ENCODE measurements around the gene RYR1. TPM values are rescaled to one million over a fixed set of nuclear protein-coding genes. Genes with fewer than 3 reads are reported as not detected.

RYR1 gene
- total and polyA plus RNA-seq, 7 donors = under 0.01 to 4.1 (median 0.85) TPM

DNA sequence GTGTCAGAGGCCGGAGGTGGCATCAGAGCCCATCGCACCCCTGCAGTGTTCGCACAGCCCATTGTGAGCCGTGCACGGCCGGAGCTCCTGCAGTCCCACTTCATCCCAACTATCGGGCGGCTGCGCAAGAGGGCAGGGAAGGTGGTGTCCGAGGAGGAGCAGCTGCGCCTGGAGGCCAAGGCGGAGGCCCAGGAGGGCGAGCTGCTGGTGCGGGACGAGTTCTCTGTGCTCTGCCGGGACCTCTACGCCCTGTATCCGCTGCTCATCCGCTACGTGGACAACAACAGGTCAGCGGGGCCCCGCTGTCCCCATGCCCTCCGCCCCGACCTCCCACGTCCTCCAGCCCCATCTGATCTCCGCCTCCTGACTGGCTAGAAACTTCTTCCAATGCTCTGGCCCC is 85.7 kb downstream of the RYR1 start:
- TF ChIP-seq, protein P1, sequence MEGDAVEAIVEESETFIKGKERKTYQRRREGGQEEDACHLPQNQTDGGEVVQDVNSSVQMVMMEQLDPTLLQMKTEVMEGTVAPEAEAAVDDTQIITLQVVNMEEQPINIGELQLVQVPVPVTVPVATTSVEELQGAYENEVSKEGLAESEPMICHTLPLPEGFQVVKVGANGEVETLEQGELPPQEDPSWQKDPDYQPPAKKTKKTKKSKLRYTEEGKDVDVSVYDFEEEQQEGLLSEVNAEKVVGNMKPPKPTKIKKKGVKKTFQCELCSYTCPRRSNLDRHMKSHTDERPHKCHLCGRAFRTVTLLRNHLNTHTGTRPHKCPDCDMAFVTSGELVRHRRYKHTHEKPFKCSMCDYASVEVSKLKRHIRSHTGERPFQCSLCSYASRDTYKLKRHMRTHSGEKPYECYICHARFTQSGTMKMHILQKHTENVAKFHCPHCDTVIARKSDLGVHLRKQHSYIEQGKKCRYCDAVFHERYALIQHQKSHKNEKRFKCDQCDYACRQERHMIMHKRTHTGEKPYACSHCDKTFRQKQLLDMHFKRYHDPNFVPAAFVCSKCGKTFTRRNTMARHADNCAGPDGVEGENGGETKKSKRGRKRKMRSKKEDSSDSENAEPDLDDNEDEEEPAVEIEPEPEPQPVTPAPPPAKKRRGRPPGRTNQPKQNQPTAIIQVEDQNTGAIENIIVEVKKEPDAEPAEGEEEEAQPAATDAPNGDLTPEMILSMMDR (IDR thresholded peaks at IDR 0.05) = no peak
- TF ChIP-seq POLR2A (IDR thresholded peaks at IDR 0.05) (no peak), POLR2AphosphoS5 (IDR thresholded peaks at IDR 0.05) (no peak), EP300 (IDR thresholded peaks at IDR 0.05) (no peak)
- Histone ChIP-seq H3K27me3 (no peaks in the 10 kb centered on the region), H3K9me3 (no peaks in the 10 kb centered on the region), H3K27ac (no peak overlapping the region), H3K36me3 (no peaks in the 10 kb centered on the region), H3K4me3 (no peak overlapping the region), H3K4me1 (peaks cover 0 to 6% (median 0%) of the 10 kb centered on the region in 4 donors)
- no peak for DNase-seq
- intact Hi-C loops (cut with DNase I) = no loop called here
- WGBS, 2 donors = 90 to 91% methylated on average over 26 of the region's 26 CpGs

DNA sequence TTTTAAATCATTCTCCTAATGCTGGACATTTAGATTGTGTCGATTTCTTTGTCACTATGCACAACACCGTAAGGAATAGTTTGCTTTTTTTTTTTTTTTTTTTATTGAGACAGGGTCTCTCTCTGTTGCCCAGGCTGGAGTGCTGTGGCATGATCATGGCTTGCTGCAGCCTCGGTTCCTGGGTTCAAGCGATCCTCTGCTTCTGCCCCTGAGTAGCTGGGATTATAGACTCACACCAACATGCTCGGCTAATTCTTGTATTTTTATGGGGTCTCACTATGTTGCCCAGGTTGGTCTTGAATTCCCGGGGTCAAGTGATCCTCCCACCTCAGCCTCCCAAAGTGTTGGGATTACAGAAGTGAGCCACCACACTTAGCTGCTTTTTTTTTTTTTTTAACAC is 86.5 kb downstream of the RYR1 start:
- intact Hi-C loops (cut with DNase I) = no loop called here
- 90 to 94% methylated on average over 6 of the region's 6 CpGs for WGBS, 2 donors

DNA sequence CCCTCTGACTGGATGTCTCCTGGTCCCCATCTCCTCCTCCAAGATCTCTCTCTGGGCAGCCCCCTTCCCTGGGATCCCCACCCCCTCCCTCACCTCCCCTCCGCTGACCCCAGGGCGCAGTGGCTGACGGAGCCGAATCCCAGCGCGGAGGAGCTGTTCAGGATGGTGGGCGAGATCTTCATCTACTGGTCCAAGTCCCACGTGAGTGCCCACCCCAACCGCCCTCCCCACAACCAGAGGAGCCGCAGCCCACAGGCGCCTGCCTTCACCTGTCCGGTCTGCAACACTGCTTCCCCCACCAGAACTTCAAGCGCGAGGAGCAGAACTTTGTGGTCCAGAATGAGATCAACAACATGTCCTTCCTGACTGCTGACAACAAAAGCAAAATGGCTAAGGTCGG is 89.4 kb downstream of the RYR1 start:
- H3K4me3 ChIP-seq = no peak overlapping the region
- H3K9me3 ChIP-seq = no peaks in the 10 kb centered on the region
- TF ChIP-seq, protein P1 (IDR thresholded peaks at IDR 0.05) = no peak
- TF ChIP-seq EP300 (IDR thresholded peaks at IDR 0.05) (no peak), POLR2A (IDR thresholded peaks at IDR 0.05) (no peak), POLR2AphosphoS5 (IDR thresholded peaks at IDR 0.05) (no peak)
- WGBS, 2 donors = 92 to 93% methylated on average over 15 of the region's 15 CpGs
- DNase-seq = no peak
- intact Hi-C loops (cut with DNase I) = no loop called here
- H3K36me3 ChIP-seq = no peaks in the 10 kb centered on the region
- peaks cover 0 to 10% (median 0%) of the 10 kb centered on the region in 3 donors for H3K27me3 ChIP-seq
- H3K4me1 ChIP-seq = no peaks in the 10 kb centered on the region
- no peak overlapping the region for H3K27ac ChIP-seq

More for the DNA sequence above, 86.5 kb downstream of the RYR1 start:
- no peak for DNase-seq
- no peaks in the 10 kb centered on the region for H3K36me3 ChIP-seq
- no peaks in the 10 kb centered on the region for H3K27me3 ChIP-seq
- H3K4me3 ChIP-seq = no peak overlapping the region
- H3K4me1 ChIP-seq = peaks cover 0 to 3% (median 0%) of the 10 kb centered on the region in 4 donors
- no peaks in the 10 kb centered on the region for H3K9me3 ChIP-seq
- no peak overlapping the region for H3K27ac ChIP-seq
- TF ChIP-seq POLR2AphosphoS5 (IDR thresholded peaks at IDR 0.05) (no peak), EP300 (IDR thresholded peaks at IDR 0.05) (no peak), POLR2A (IDR thresholded peaks at IDR 0.05) (no peak)
- TF ChIP-seq, protein P1 (IDR thresholded peaks at IDR 0.05) = no peak

DNA sequence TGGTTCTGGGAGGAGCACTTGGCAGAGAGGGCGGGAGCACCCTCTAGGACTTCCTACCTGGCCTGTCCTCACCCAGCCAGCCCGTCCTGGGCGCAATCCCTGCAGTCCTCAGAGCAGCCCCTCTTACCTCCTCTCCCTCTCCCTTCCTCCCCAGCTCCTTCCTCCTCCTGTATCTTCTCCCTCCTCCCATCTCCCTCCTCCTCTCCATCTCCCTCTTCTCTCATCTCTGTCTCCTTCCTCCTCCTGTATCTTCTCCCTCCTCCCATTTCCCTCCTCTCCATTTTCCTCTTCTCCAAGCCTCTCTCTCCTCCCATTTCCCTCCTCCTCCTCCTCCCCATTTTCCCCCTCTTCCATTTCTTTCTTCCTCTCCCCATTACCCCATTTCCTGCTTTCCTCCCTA is 89.8 kb downstream of the RYR1 start:
- intact Hi-C loops (cut with DNase I) = no loop called here
- Histone ChIP-seq H3K9me3 (no peaks in the 10 kb centered on the region), H3K4me3 (no peak overlapping the region), H3K36me3 (no peaks in the 10 kb centered on the region), H3K27ac (no peak overlapping the region), H3K27me3 (peaks cover 0 to 11% (median 0%) of the 10 kb centered on the region in 3 donors), H3K4me1 (no peaks in the 10 kb centered on the region)
- 72 to 85% methylated on average over 3 of the region's 3 CpGs for WGBS, 2 donors
- DNase-seq = no peak
- no peak for TF ChIP-seq POLR2A (IDR thresholded peaks at IDR 0.05)
- TF ChIP-seq, protein P1 (IDR thresholded peaks at IDR 0.05) = no peak

DNA sequence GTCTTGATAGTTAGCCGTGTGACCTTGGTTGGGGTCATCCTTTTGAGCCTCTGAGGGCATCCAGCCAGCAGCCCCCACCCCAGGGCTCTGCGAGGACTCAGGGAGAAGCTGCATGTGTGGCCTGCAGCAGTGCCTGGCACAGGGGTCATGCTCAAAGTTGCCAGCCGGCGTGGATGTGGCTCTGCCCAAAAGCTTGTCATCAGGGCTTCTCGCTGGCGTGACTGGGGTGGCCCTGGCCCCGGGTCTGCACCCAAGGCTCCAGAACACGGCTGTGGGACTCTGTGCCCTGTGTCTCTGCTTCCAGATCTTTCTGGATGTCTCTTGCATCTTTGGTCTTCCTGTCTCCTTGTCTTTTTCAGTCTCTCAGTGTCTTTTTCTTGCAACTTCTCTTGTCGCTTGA is 90.9 kb downstream of the RYR1 start:
- peaks cover 0 to 11% (median 0%) of the 10 kb centered on the region in 3 donors for H3K27me3 ChIP-seq
- no peaks in the 10 kb centered on the region for H3K4me1 ChIP-seq
- H3K4me3 ChIP-seq = no peak overlapping the region
- no peak for DNase-seq
- H3K27ac ChIP-seq = no peak overlapping the region
- intact Hi-C loops (cut with DNase I) = no loop called here
- no peaks in the 10 kb centered on the region for H3K36me3 ChIP-seq
- WGBS, 2 donors = 65 to 78% methylated on average over 9 of the region's 9 CpGs
- no peak for TF ChIP-seq EP300 (IDR thresholded peaks at IDR 0.05)
- H3K9me3 ChIP-seq = no peaks in the 10 kb centered on the region
